SW 1271 (cell line): ENCODE measurements around the gene TNXB.
"Not testable (repeated sequence)": the region's sequence is repeated elsewhere in the genome, so short reads cannot be mapped to it uniquely, and the experiment has no call there.

ENCODE experiments used
- DNase-seq, 2 experiments: peaks; one replicate each; lab custom pipeline; 2025; lab: John Stamatoyannopoulos, UW

Gene TNXB

DNA sequence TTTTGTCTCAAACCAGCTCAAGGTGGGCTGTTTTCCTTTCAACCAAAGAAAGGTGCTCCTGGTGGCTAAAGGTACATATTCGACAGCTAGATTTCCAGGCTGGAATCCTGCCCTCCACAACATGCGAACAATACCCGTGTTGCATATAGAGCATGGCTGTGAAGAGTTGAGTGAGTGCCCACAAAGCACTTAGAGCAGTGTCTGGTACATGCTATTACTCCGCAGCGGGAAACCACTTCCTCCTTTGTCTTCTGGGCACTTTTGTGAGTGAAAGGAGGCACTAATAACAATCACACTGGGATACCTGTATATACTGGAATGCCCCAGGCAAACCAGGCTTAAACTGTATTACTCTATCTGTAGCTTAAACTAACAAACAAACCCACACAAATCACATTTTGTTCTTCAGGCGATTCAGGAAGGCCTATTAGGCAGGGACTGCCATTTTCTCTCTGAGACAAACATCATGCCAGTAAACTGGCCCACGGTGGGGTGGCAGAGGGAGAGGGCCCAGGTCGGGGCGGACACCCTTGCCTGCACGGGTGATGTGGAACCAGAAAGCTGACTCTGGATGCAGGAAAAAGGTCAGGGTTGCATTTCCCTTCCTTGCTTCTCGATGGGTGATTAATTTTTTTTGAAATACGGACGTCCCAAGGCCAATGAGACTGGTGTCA lies 104.1 kb downstream of the TNXB start:
- DNase-seq = not testable (repeated sequence)

DNA sequence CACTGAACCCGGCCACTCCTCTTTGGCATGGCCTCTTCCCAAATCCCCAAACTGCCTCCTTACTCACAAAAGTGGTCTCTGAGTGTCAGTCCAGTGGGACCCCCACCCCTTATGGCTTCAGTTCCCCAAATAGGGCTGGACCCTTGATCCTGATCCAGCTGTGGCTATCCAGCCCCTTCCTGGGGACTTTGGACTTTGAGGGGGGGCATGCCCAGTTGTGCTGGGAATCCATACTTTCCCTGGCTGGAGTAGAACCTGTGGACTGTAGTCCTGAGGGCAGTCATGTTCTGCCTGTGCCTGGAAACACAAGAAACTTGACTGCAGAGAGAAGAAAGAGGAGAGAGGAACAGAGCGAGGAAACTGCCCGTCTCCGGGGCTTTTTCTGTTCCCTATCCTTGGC lies 104.7 kb downstream of the TNXB start:
- not testable (repeated sequence) for DNase-seq

DNA sequence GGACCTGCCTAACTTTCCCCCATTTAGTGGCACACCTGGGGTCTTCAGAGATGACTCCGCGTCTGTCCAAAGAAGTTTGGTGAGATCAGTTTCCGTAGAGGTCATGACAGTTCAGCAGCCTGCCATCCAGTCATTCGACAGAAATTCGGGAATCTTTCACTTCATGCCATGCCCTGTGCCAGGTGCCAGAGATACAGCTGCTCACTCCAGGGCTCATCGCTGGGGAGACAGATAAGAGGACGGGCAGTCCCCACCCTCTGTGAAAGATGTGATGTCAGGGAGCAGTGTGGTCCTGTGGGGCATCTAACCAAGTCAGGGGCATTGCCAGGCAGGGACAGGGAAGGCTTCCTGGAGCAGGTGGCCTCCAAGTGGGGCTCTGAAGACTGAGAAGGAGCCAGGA lies 105.8 kb downstream of the TNXB start:
- not testable (repeated sequence) for DNase-seq

DNA sequence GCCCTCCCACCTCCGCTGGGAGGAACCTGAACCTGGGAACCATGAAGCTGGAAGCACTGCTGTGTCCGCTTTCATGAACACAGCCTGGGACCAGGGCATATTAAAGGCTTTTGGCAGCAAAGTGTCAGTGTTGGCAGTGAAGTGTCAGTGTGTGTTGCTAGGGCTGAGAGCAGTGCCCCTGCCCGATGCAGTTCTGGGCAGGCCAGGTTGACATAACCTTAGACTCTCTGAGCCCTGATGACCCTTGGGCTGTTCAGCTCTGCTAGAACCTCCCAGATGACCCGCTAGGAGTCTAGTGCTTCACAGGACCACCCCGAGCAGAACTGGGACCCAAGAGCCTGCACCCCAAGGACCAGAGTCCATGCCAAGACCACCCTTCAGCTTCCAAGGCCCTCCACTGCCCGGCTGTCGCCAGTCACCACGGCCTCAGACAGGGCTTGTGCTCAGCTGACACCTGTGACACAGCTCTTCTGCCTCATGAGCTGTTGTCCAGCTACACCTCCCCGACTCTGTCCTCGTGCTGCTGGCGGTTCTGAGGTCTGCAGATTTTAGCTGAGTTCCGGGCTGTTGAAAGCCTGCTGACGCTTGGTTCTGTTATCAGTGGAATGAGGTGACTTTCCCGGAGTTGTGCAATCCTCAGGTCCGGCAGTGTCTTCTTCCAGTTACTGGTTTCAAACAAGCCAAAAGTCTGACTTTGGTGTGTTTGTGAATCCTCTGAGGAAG lies 106.4 kb downstream of the TNXB start:
- DNase-seq = not testable (repeated sequence)

DNA sequence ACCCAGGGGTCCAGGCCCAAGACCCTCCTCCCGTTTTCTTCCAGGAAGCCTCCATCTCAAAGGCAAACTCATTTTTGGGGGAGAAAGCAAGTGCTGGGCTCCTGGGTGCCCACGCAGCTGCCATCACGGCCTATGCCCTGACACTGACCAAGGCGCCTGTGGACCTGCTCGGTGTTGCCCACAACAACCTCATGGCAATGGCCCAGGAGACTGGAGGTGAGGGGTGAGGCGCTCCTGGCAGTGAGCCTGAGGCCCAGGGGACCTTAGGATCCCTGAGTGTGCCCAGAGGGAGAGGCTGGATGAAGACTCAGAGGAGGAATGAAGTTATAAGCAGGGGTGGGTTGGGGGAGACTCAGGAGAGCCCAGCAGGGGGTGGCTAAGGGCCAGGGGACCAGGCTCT lies 112.8 kb downstream of the TNXB start:
- DNase-seq = not testable (repeated sequence)

DNA sequence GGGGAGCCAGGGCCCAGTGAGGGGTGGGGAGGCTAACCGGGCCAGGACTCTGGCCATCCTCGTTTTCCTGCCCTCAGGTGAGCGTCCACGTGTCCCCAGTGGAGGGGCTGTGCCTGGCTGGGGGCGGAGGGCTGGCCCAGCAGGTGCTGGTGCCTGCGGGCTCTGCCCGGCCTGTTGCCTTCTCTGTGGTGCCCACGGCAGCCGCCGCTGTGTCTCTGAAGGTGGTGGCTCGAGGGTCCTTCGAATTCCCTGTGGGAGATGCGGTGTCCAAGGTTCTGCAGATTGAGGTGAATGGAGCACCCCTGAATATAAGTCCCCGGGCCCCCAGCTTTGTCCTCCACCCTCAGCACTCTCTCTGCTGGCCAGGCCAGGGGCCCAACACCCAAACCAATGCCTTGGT lies 114.7 kb downstream of the TNXB start:
- not testable (repeated sequence) for DNase-seq
